Ramos (cell line): ENCODE measurements around the gene CHRM2.

ENCODE experiments used
- in situ Hi-C: fragments of 300-500 bp; cut with MboI; formaldehyde crosslinking; loops from one replicate; pipeline ENCODE4 v1.14.3; 2022; ENCODE audit warnings: low sequenced_read_pairs; ENCODE audit not compliant: unreplicated experiment

CHRM2 gene

GRCh38 chr7:136890399-136890798, 21.9 kb downstream of the CHRM2 start:
- in situ Hi-C loops, result no loop called here

GRCh38 chr7:136891850-136892249, 23.4 kb downstream of the CHRM2 start:
- in situ Hi-C loops, result no loop called here

- in situ Hi-C loops, result no loop called here
Measured at GRCh38 chr7:136894789-136895188, 26.3 kb downstream of the CHRM2 start.

- in situ Hi-C loops, result no loop called here
Measured at GRCh38 chr7:136897676-136898075, 29.2 kb downstream of the CHRM2 start.

GRCh38 chr7:136900005-136900404, 31.6 kb downstream of the CHRM2 start:
- in situ Hi-C loops, result no loop called here

- in situ Hi-C loops, result no loop called here
Measured at GRCh38 chr7:136910771-136911170, 42.3 kb downstream of the CHRM2 start.

- in situ Hi-C loops, result no loop called here
Measured at GRCh38 chr7:136911344-136911743, 42.9 kb downstream of the CHRM2 start.

- in situ Hi-C loops, result no loop called here
Measured at GRCh38 chr7:136912339-136912738, 43.9 kb downstream of the CHRM2 start.

- in situ Hi-C loops, result no loop called here
Measured at GRCh38 chr7:136914016-136914415, 45.6 kb downstream of the CHRM2 start.

- in situ Hi-C loops, result no loop called here
Measured at GRCh38 chr7:136919820-136920219, 51.4 kb downstream of the CHRM2 start.

- in situ Hi-C loops, result no loop called here
Measured at GRCh38 chr7:136923111-136923667, 54.7 kb downstream of the CHRM2 start.

GRCh38 chr7:136925044-136925443, 56.6 kb downstream of the CHRM2 start:
- in situ Hi-C loops, result no loop called here

GRCh38 chr7:136925556-136925955, 57.1 kb downstream of the CHRM2 start:
- in situ Hi-C loops, result no loop called here

GRCh38 chr7:136931169-136931867, 62.9 kb downstream of the CHRM2 start:
- in situ Hi-C loops, result no loop called here

- in situ Hi-C loops, result no loop called here
Measured at GRCh38 chr7:136937436-136937835, 69.0 kb downstream of the CHRM2 start.

- in situ Hi-C loops, result no loop called here
Measured at GRCh38 chr7:136938476-136938875, 70.0 kb downstream of the CHRM2 start.

GRCh38 chr7:136940122-136940521, 71.7 kb downstream of the CHRM2 start:
- in situ Hi-C loops, result no loop called here

- in situ Hi-C loops, result no loop called here
Measured at GRCh38 chr7:136940917-136941316, 72.5 kb downstream of the CHRM2 start.

GRCh38 chr7:136941816-136942215, 73.4 kb downstream of the CHRM2 start:
- in situ Hi-C loops, result no loop called here

GRCh38 chr7:136942401-136942800, 73.9 kb downstream of the CHRM2 start:
- in situ Hi-C loops, result no loop called here

GRCh38 chr7:136942994-136943393, 74.5 kb downstream of the CHRM2 start:
- in situ Hi-C loops, result no loop called here

GRCh38 chr7:136947347-136947746, 78.9 kb downstream of the CHRM2 start:
- in situ Hi-C loops, result no loop called here
